Natural killer cell (primary cell): ENCODE data around the gene DDX4. TPM values are rescaled to one million over a fixed set of nuclear protein-coding genes. Genes with fewer than 3 reads are reported as not detected.
"Not testable (repeated sequence)": the region's sequence is repeated elsewhere in the genome, so short reads cannot be mapped to it uniquely, and the experiment has no call there.

Experiments used
- ATAC-seq, 3 donors: fragments of 150-1000 bp in 2 of 3; fragments of 200-7000 bp in 1 of 3; cut with Tn5 transposase; 1 replicate in 1 of 3; 2 replicates in 2 of 3; pipeline ENCODE4 v1.10.0; 2021; ENCODE audit warnings: mild to moderate bottlenecking in 2 of 3, moderate library complexity in 2 of 3
- DNase-seq, 2 donors: peaks; one replicate each; pipeline versions ENCODE4 v3.0.0 to v3.0.0-alpha.2; 2013 to 2021; ENCODE audit warnings: mixed read lengths in 1 of 2
- H3K27ac ChIP-seq: one replicate; pipeline ENCODE4 v1.5.1; 2013; ENCODE audit warnings: mild to moderate bottlenecking, low read length
- H3K27me3 ChIP-seq: one replicate; pipeline ENCODE4 v1.6.1; 2013; ENCODE audit warnings: low read length; ENCODE audit not compliant: control insufficient read depth, insufficient read depth
- H3K36me3 ChIP-seq: one replicate; pipeline ENCODE4 v1.6.1; 2013; ENCODE audit warnings: low read length; ENCODE audit not compliant: control insufficient read depth, insufficient read depth
- H3K4me1 ChIP-seq: one replicate; pipeline ENCODE4 v1.6.1; 2013; ENCODE audit warnings: low read length; ENCODE audit not compliant: control insufficient read depth, insufficient read depth
- H3K4me3 ChIP-seq: one replicate; pipeline ENCODE4 v1.5.1; 2013; ENCODE audit warnings: low read length
- H3K9me3 ChIP-seq: one replicate; pipeline ENCODE4 v1.6.1; 2013; ENCODE audit warnings: low read length; ENCODE audit not compliant: control insufficient read depth, insufficient read depth
- H3K27ac Mint-ChIP-seq, 2 donors: one replicate each; pipeline ENCODE4 v1.8.0; 2022; ENCODE audit warnings: mild to moderate bottlenecking in 2 of 2, mixed read lengths in 2 of 2, moderate library complexity in 1 of 2
- H3K27me3 Mint-ChIP-seq, 2 donors: one replicate each; pipeline ENCODE4 v1.8.0; 2022; ENCODE audit warnings: low read depth in 2 of 2, mixed read lengths in 2 of 2
- H3K36me3 Mint-ChIP-seq: one replicate; pipeline ENCODE4 v1.8.0; 2022; ENCODE audit warnings: mixed read lengths
- H3K4me1 Mint-ChIP-seq, 2 donors: one replicate each; pipeline ENCODE4 v1.8.0; 2022; ENCODE audit warnings: mixed read lengths in 2 of 2
- H3K4me3 Mint-ChIP-seq: one replicate; pipeline ENCODE4 v1.8.0; 2022; ENCODE audit warnings: mild to moderate bottlenecking, moderate library complexity, mixed read lengths
- H3K9me3 Mint-ChIP-seq, 2 donors: one replicate each; pipeline ENCODE4 v1.8.0; 2022; ENCODE audit warnings: mixed read lengths in 2 of 2
- WGBS: methylation state at CpG from one replicate; pipeline ENCODE4 v1.1.7; 2013; ENCODE audit warnings: missing lambda C conversion rate; ENCODE audit not compliant: insufficient coverage; 5-methylcytosine and 5-hydroxymethylcytosine counted together
- intact Hi-C: fragments of 100-400 bp; cut with micrococcal nuclease; formaldehyde crosslinking; loops from one replicate; pipeline ENCODE4 v1.14.2; 2022
- total RNA-seq, 4 donors: library from RNA; stranded (reverse); fragments of 120-200 nt in 1 of 4; gene quantifications; one replicate each; pipeline versions ENCODE4 v1.2.3 to v1.2.4, GENCODE V29; 2013 to 2022
- TF ChIP-seq, protein P1 (sequence below): fragments of 200-600 bp; IDR thresholded peaks from one replicate; pipeline ENCODE4 v1.8.0; 2022; ENCODE audit warnings: antibody characterized with exemption

Gene DDX4
- total RNA-seq, 3 donors from 2014 or later (not counting 1 experiment from before 2014, with no cell fraction given): not detected

DNA sequence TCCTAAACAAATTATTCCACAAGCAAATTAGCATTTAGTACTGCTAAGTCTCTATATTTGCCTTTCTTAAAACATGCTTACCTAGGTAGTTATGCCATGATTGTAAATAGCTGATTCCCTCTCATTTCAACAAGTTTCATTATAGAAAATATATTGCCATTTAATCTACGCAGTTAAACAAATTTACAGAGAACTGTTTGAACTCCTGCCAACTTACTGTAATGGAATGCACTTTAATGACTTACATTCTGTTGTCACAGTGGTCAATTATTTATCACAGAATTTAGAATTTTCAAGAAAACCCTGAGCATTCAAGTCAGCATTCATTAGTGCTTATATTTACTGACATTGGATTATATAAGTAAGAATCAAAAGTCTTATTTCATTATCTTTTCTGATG lies 45.4 kb upstream of the DDX4 start:
- no peaks in the 10 kb centered on the region for H3K9me3 Mint-ChIP-seq
- Histone ChIP-seq H3K4me3 (no peak overlapping the region), H3K27ac (no peak overlapping the region), H3K27me3 (no peaks in the 10 kb centered on the region), H3K4me1 (no peaks in the 10 kb centered on the region), H3K36me3 (peaks cover 6% of the 10 kb centered on the region), H3K9me3 (no peaks in the 10 kb centered on the region)
- no peak overlapping the region for H3K27ac Mint-ChIP-seq
- H3K36me3 Mint-ChIP-seq: no peaks in the 10 kb centered on the region
- TF ChIP-seq, protein P1, sequence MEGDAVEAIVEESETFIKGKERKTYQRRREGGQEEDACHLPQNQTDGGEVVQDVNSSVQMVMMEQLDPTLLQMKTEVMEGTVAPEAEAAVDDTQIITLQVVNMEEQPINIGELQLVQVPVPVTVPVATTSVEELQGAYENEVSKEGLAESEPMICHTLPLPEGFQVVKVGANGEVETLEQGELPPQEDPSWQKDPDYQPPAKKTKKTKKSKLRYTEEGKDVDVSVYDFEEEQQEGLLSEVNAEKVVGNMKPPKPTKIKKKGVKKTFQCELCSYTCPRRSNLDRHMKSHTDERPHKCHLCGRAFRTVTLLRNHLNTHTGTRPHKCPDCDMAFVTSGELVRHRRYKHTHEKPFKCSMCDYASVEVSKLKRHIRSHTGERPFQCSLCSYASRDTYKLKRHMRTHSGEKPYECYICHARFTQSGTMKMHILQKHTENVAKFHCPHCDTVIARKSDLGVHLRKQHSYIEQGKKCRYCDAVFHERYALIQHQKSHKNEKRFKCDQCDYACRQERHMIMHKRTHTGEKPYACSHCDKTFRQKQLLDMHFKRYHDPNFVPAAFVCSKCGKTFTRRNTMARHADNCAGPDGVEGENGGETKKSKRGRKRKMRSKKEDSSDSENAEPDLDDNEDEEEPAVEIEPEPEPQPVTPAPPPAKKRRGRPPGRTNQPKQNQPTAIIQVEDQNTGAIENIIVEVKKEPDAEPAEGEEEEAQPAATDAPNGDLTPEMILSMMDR: no peak
- DNase-seq (no peak), ATAC-seq (no peak)
- no peak overlapping the region for H3K4me3 Mint-ChIP-seq
- H3K4me1 Mint-ChIP-seq: peaks cover 0 to 5% of the 10 kb centered on the region in 2 donors
- no peaks in the 10 kb centered on the region for H3K27me3 Mint-ChIP-seq
- intact Hi-C loops: loop anchor here (2.0 to 5.0 kb wide), 2 partner anchors 348 to 520 kb away; partner anchors contain the start of gene CDC20B
- WGBS: 100% methylated on average over 1 of the region's 1 CpG

DNA sequence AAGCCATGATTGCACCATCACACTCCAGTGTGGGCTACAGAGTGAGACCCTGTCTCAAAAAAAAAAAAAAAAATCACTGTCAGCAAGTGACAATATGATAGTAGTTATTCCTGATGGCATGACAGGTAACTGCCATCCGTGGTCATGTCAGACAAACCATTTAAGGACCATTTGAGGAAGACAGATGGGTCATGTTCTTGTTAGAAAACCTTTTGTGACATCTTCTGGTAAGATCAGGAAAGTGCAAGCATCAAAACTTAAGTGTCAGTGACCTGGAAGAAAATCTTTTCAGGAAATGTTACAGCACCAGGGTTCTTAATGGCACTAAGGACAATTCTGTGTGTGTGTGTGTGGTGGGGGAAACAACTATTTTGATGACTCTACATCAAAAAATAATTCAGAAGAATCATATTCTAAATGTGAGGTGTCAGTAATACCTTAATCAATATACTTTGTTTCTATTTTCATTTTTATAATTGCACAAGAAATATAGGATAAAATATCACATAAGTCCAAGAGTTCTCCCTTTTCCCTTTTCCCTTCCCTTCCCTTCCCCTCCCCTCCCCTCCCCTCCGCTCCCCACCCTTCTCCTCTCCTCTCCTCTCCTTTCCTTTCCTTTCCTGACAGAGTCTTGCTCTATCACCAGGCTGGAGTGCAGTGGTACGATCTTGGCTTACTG lies 43.6 kb upstream of the DDX4 start:
- Mint-ChIP-seq H3K27me3 (no peaks in the 10 kb centered on the region), H3K9me3 (no peaks in the 10 kb centered on the region), H3K27ac (no peak overlapping the region), H3K36me3 (no peaks in the 10 kb centered on the region), H3K4me1 (peaks cover 0 to 5% of the 10 kb centered on the region in 2 donors), H3K4me3 (no peak overlapping the region)
- 91% methylated on average over 3 of the region's 3 CpGs for WGBS
- peaks cover 10% of the 10 kb centered on the region for H3K36me3 ChIP-seq
- TF ChIP-seq, protein P1: no peak
- H3K27ac ChIP-seq: no peak overlapping the region
- no peaks in the 10 kb centered on the region for H3K27me3 ChIP-seq
- ATAC-seq (no peak), DNase-seq (peak in 1 of 2 donors; percentile 24)
- no peaks in the 10 kb centered on the region for H3K4me1 ChIP-seq
- no peaks in the 10 kb centered on the region for H3K9me3 ChIP-seq
- intact Hi-C loops: loop anchor here (5.0 kb wide), 1 partner anchor 522 kb away; the partner anchor contains the start of gene CDC20B
- no peak overlapping the region for H3K4me3 ChIP-seq

DNA sequence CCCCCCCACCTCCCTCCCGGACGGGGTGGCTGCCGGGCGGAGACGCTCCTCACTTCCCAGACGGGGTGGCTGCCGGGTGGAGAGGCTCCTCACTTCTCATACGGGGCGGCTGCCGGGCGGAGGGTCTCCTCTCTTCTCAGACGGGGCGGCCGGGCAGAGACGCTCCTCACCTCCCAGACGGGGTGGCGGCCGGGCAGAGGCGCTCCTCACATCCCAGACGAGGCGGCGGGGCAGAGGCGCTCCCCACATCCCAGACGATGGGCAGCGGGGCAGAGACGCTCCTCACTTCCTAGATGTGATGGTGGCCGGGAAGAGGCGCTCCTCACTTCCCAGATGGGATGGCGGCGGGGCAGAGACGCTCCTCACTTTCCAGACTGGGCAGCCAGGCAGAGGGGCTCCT lies 41.2 kb upstream of the DDX4 start:
- H3K36me3 ChIP-seq, H3K4me1 Mint-ChIP-seq, H3K4me3 ChIP-seq, H3K9me3 Mint-ChIP-seq, H3K4me1 ChIP-seq, H3K27me3 Mint-ChIP-seq, H3K9me3 ChIP-seq, H3K36me3 Mint-ChIP-seq, H3K27me3 ChIP-seq, ATAC-seq, intact Hi-C loops, H3K4me3 Mint-ChIP-seq, H3K27ac Mint-ChIP-seq, H3K27ac ChIP-seq, DNase-seq: not testable (repeated sequence)
- 99% methylated on average over 23 of the region's 31 CpGs for WGBS

DNA sequence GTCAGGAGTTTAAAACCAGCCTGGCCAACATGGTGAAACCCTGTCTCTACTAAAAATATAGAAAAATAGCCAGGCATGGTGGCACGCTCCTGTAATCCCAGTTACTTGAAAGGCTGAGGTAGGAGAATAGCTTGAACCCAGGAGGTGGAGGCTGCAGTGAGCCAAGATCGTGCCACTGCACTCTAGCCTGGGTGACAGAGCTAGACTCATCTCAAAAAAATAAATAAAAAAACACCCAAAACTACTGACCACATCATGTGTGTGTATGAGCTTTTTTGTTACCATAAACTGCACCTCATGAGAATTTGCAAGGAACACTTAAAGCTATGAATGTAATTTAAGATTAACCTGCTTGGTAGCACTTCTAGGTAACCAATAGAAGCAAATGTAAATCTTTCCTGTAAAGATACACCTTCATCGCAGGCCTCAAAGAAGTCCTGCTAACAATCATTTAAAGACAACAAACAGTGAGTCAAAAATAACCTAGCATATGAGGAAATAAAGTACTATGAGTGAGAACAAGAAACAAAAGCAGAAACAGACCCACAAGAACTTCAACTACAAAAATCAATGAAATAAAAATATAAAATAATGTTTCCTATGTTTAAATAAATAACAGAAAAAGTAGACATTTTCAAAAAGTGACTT lies 38.7 kb upstream of the DDX4 start:
- Mint-ChIP-seq H3K4me1 (peaks cover 4 to 8% of the 10 kb centered on the region in 2 donors), H3K27ac (no peak overlapping the region), H3K4me3 (no peak overlapping the region), H3K9me3 (no peaks in the 10 kb centered on the region), H3K27me3 (no peaks in the 10 kb centered on the region), H3K36me3 (no peaks in the 10 kb centered on the region)
- no peaks in the 10 kb centered on the region for H3K9me3 ChIP-seq
- H3K4me3 ChIP-seq: no peak overlapping the region
- TF ChIP-seq, protein P1: no peak
- WGBS: 100% methylated on average over 1 of the region's 3 CpGs
- peaks cover 10% of the 10 kb centered on the region for H3K36me3 ChIP-seq
- H3K27me3 ChIP-seq: no peaks in the 10 kb centered on the region
- DNase-seq (no peak), ATAC-seq (no peak)
- intact Hi-C loops: no loop called here
- H3K4me1 ChIP-seq: no peaks in the 10 kb centered on the region
- no peak overlapping the region for H3K27ac ChIP-seq
